ENCODE data around the gene CACNA1C.

DNA sequence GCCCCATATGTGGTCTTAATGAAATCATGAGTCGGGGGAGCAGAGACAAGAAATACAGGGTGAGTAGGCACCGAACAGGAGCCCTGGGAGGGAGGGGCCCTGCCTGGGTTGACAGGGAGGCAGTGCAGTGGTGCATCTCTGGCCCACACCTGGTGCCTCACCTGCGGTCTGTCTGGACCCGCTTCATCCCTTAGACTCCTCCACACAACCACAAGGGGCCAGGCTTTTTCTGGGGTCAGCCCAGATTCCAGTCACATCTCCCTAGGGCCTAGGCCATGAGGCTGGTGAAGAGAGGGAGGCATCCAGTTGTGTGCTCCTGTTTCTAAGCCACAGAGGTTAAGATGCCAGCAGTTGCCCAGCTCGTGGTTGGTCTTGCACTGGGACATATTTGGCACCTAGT is 398.7 kb downstream of the CACNA1C start:
- TF ChIP-seq ZZZ3 (IDR thresholded peaks at IDR 0.05; ENCODE audit: control insufficient read depth, insufficient read length, low read depth) (no peak), TCF7 (IDR thresholded peaks at IDR 0.05; ENCODE audit: borderline replicate concordance) (no peak), NR2F1 (conservative IDR thresholded peaks at IDR 0.05) (no peak), ASH2L (IDR thresholded peaks at IDR 0.05; ENCODE audit: borderline replicate concordance, low read depth) (no peak), CHD1 (IDR thresholded peaks at IDR 0.05; ENCODE audit: low read depth, low read length) (no peak), RAD51 (IDR thresholded peaks at IDR 0.05) (no peak)
- TF ChIP-seq, protein P1, sequence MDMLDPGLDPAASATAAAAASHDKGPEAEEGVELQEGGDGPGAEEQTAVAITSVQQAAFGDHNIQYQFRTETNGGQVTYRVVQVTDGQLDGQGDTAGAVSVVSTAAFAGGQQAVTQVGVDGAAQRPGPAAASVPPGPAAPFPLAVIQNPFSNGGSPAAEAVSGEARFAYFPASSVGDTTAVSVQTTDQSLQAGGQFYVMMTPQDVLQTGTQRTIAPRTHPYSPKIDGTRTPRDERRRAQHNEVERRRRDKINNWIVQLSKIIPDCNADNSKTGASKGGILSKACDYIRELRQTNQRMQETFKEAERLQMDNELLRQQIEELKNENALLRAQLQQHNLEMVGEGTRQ (IDR thresholded peaks at IDR 0.05; ENCODE audit: borderline replicate concordance, low read depth, low read length): no peak
- TF ChIP-seq, protein P2, sequence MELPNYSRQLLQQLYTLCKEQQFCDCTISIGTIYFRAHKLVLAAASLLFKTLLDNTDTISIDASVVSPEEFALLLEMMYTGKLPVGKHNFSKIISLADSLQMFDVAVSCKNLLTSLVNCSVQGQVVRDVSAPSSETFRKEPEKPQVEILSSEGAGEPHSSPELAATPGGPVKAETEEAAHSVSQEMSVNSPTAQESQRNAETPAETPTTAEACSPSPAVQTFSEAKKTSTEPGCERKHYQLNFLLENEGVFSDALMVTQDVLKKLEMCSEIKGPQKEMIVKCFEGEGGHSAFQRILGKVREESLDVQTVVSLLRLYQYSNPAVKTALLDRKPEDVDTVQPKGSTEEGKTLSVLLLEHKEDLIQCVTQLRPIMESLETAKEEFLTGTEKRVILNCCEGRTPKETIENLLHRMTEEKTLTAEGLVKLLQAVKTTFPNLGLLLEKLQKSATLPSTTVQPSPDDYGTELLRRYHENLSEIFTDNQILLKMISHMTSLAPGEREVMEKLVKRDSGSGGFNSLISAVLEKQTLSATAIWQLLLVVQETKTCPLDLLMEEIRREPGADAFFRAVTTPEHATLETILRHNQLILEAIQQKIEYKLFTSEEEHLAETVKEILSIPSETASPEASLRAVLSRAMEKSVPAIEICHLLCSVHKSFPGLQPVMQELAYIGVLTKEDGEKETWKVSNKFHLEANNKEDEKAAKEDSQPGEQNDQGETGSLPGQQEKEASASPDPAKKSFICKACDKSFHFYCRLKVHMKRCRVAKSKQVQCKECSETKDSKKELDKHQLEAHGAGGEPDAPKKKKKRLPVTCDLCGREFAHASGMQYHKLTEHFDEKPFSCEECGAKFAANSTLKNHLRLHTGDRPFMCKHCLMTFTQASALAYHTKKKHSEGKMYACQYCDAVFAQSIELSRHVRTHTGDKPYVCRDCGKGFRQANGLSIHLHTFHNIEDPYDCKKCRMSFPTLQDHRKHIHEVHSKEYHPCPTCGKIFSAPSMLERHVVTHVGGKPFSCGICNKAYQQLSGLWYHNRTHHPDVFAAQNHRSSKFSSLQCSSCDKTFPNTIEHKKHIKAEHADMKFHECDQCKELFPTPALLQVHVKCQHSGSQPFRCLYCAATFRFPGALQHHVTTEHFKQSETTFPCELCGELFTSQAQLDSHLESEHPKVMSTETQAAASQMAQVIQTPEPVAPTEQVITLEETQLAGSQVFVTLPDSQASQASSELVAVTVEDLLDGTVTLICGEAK (IDR thresholded peaks at IDR 0.05; ENCODE audit: borderline replicate concordance): no peak

All from GM12878 (cell line).